GM23248 (cell line): ENCODE measurements around the gene PRG2.

ENCODE experiments used
- EZH2 ChIP-seq: fragments of 200-600 bp; sonication (generic); IDR thresholded peaks from 2 replicates; pipeline ENCODE4 v1.6.1; 2018; ENCODE audit warnings: antibody characterized with exemption, mild to moderate bottlenecking; ENCODE audit not compliant: insufficient read depth, poor library complexity, severe bottlenecking
- EZH2phosphoT487 ChIP-seq: fragments of 200-600 bp; sonication (generic); IDR thresholded peaks from 2 replicates; pipeline ENCODE4 v1.6.1; 2018; ENCODE audit warnings: antibody characterized with exemption, moderate library complexity, mild to moderate bottlenecking, low read depth; ENCODE audit not compliant: insufficient read depth

GRCh38 chr11:57421066-57421465, 30.6 kb upstream of the PRG2 start:
- no peak for TF ChIP-seq EZH2phosphoT487
- TF ChIP-seq EZH2 = no peak
